ENCODE measurements around the gene BLTP3B.

BLTP3B gene

GRCh38 chr12:100159391-100160104 is 16.9 kb upstream of the BLTP3B start:
- DNase-seq = no peak

- no peak for DNase-seq
These were observed 15.9 kb upstream of the BLTP3B start for GRCh38 chr12:100158535-100158934.

- DNase-seq = no peak
These were observed 14.8 kb upstream of the BLTP3B start for GRCh38 chr12:100157427-100157821.

- no peak for DNase-seq
These were observed 14.2 kb upstream of the BLTP3B start for GRCh38 chr12:100156731-100157426.

- peak; percentile 53 for DNase-seq
These were observed 12.0 kb upstream of the BLTP3B start for GRCh38 chr12:100154474-100155247.

- no peak for DNase-seq
These were observed 10.5 kb upstream of the BLTP3B start for GRCh38 chr12:100153131-100153530.

- DNase-seq = no peak
These were observed 9.1 kb upstream of the BLTP3B start for GRCh38 chr12:100151769-100152168.

GRCh38 chr12:100146252-100146651 is 3.6 kb upstream of the BLTP3B start:
- DNase-seq = no peak

GRCh38 chr12:100145643-100146042 is 3.0 kb upstream of the BLTP3B start:
- no peak for DNase-seq

- peak; percentile 44 for DNase-seq
These were observed 450 bp downstream of the BLTP3B start for GRCh38 chr12:100141998-100142850.

- peak; percentile 18 for DNase-seq
These were observed 1.0 kb downstream of the BLTP3B start for GRCh38 chr12:100141666-100141997.

- DNase-seq = no peak
These were observed 3.9 kb downstream of the BLTP3B start for GRCh38 chr12:100138803-100139098.

GRCh38 chr12:100138048-100138802 is 4.4 kb downstream of the BLTP3B start:
- DNase-seq = peak; percentile 36

GRCh38 chr12:100133200-100133599 is 9.5 kb downstream of the BLTP3B start:
- DNase-seq = no peak

- DNase-seq = no peak
These were observed 14.2 kb downstream of the BLTP3B start for GRCh38 chr12:100128512-100128908.

GRCh38 chr12:100127766-100128511 is 14.7 kb downstream of the BLTP3B start:
- DNase-seq = no peak

- DNase-seq = no peak
These were observed 19.2 kb downstream of the BLTP3B start for GRCh38 chr12:100123316-100124095.

- no peak for DNase-seq
These were observed 22.3 kb downstream of the BLTP3B start for GRCh38 chr12:100120355-100120754.

- no peak for DNase-seq
These were observed 27.4 kb downstream of the BLTP3B start for GRCh38 chr12:100115291-100115690.

GRCh38 chr12:100114574-100114973 is 28.1 kb downstream of the BLTP3B start:
- DNase-seq = no peak

GRCh38 chr12:100110276-100110675 is 32.4 kb downstream of the BLTP3B start:
- DNase-seq = no peak
